OCI-LY1 (cell line): ENCODE results near the gene ABCA4.

Experiments
- H2AFZ ChIP-seq: fragments of 200-600 bp; sonication (generic), shearing (Covaris generic); 2 replicates; pipeline ENCODE4 v1.6.0; 2014; ENCODE audit warnings: antibody characterized with exemption, mild to moderate bottlenecking, low read length
- H3F3A ChIP-seq: fragments of 200-600 bp; sonication (generic), shearing (Covaris generic); 2 replicates; pipeline ENCODE4 v1.6.0; 2014; ENCODE audit warnings: mild to moderate bottlenecking, antibody characterized with exemption, low read length, moderate library complexity; ENCODE audit not compliant: insufficient read depth
- H3K27ac ChIP-seq: fragments of 200-600 bp; sonication (generic); 2 replicates; pipeline ENCODE4 v1.5.1; 2014; ENCODE audit warnings: low read length, mixed run types, mild to moderate bottlenecking, low read depth; ENCODE audit not compliant: poor library complexity, severe bottlenecking
- H3K27me3 ChIP-seq: fragments of 200-600 bp; sonication (generic); 2 replicates; pipeline ENCODE4 v1.6.0; 2014; ENCODE audit warnings: antibody characterized with exemption, mild to moderate bottlenecking, low read length, moderate library complexity; ENCODE audit not compliant: insufficient read depth
- H3K36me3 ChIP-seq: fragments of 200-600 bp; sonication (generic); 2 replicates; pipeline ENCODE4 v1.6.1; 2014; ENCODE audit warnings: mild to moderate bottlenecking, antibody characterized with exemption, low read length, moderate library complexity, mixed read lengths; ENCODE audit not compliant: insufficient read depth
- H3K4me1 ChIP-seq: fragments of 200-600 bp; sonication (generic); 2 replicates; pipeline ENCODE4 v1.5.1; 2014; ENCODE audit warnings: mild to moderate bottlenecking, low read length, moderate library complexity; ENCODE audit not compliant: insufficient read depth, severe bottlenecking
- H3K4me2 ChIP-seq: fragments of 200-600 bp; sonication (generic), shearing (Covaris generic); 2 replicates; pipeline ENCODE4 v1.6.1; 2014; ENCODE audit warnings: low read length
- H3K4me3 ChIP-seq: fragments of 200-600 bp; sonication (generic); 2 replicates; pipeline ENCODE4 v1.5.1; 2014; ENCODE audit warnings: low read length, low read depth, mild to moderate bottlenecking, mixed read lengths; ENCODE audit not compliant: poor library complexity, severe bottlenecking
- H3K79me2 ChIP-seq: fragments of 200-600 bp; shearing (Covaris generic); 2 replicates; pipeline ENCODE4 v1.6.1; 2016; ENCODE audit warnings: mixed run types, low read length, mixed read lengths; ENCODE audit not compliant: insufficient read depth
- H3K9ac ChIP-seq: fragments of 200-600 bp; sonication (generic), shearing (Covaris generic); 2 replicates; pipeline ENCODE4 v1.6.1; 2014; ENCODE audit warnings: mild to moderate bottlenecking, low read length, mixed read lengths
- H3K9me2 ChIP-seq: fragments of 200-600 bp; sonication (generic), shearing (Covaris generic); 2 replicates; pipeline ENCODE4 v1.6.1; 2014; ENCODE audit warnings: low read depth, mild to moderate bottlenecking, low read length, mixed read lengths
- H3K9me3 ChIP-seq: fragments of 200-600 bp; shearing (Covaris generic); 2 replicates; pipeline ENCODE4 v1.6.1; 2014; ENCODE audit warnings: low read length, mixed read lengths
- H4K20me1 ChIP-seq: fragments of 200-600 bp; sonication (generic), shearing (Covaris generic); 2 replicates; pipeline ENCODE4 v1.6.0; 2016; ENCODE audit warnings: mild to moderate bottlenecking, low read length; ENCODE audit not compliant: insufficient read depth
- CTCF ChIP-seq: fragments of 200-600 bp; sonication (generic), shearing (Covaris generic); IDR thresholded peaks from 2 replicates; pipeline ENCODE4 v1.5.1; 2017; ENCODE audit warnings: mild to moderate bottlenecking, antibody characterized with exemption, low read length, moderate library complexity, mixed read lengths
- EZH2 ChIP-seq: fragments of 200-600 bp; sonication (generic), shearing (Covaris generic); IDR thresholded peaks from 2 replicates; pipeline ENCODE4 v1.8.0; 2017; ENCODE audit warnings: borderline replicate concordance, mixed run types, mild to moderate bottlenecking, antibody characterized with exemption, low read length, moderate library complexity, mixed read lengths

Gene ABCA4

GRCh38 chr1:94093996-94094395 lies 27.0 kb downstream of the ABCA4 start:
- no peaks in the 10 kb centered on the region for H3K9me3 ChIP-seq
- no peaks in the 10 kb centered on the region for H3K4me1 ChIP-seq
- H3K79me2 ChIP-seq, result no peaks in the 10 kb centered on the region
- no peaks in the 10 kb centered on the region for H3K36me3 ChIP-seq
- no peak overlapping the region for H3K9ac ChIP-seq
- H3K4me2 ChIP-seq, result no peak overlapping the region
- no peaks in the 10 kb centered on the region for H3K9me2 ChIP-seq
- no peak for TF ChIP-seq CTCF
- no peak for TF ChIP-seq EZH2
- H3K4me3 ChIP-seq, result no peak overlapping the region
- no peak overlapping the region for H2AFZ ChIP-seq
- no peaks in the 10 kb centered on the region for H3F3A ChIP-seq
- no peak overlapping the region for H3K27ac ChIP-seq
- H3K27me3 ChIP-seq, result no peaks in the 10 kb centered on the region
- H4K20me1 ChIP-seq, result no peaks in the 10 kb centered on the region

DNA sequence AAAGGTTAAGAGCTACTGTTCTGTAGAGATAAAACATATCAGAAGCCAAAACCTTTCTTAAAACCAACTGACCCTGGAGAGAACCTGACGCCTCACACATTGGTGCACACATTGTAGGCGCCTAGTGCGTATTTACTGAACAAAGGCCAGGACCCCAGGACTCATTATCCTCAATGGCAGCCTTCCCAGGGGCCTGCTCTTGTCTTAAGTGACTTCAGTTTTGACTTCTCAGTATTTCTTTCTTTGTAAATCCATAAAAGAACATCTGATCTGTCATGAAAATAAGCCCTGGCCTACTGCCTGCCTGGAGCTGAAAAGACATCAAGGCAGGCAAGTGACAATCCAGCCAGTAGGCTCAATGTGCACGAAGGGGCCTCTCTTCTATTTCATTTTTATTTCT lies 27.6 kb downstream of the ABCA4 start:
- Histone ChIP-seq H3K9me2 (no peaks in the 10 kb centered on the region), H3K36me3 (no peaks in the 10 kb centered on the region), H3F3A (no peaks in the 10 kb centered on the region), H3K4me3 (no peak overlapping the region), H3K27me3 (no peaks in the 10 kb centered on the region), H3K9me3 (no peaks in the 10 kb centered on the region), H3K27ac (no peak overlapping the region), H3K79me2 (no peaks in the 10 kb centered on the region), H4K20me1 (no peaks in the 10 kb centered on the region), H3K4me1 (no peaks in the 10 kb centered on the region), H3K9ac (no peak overlapping the region), H2AFZ (no peak overlapping the region), H3K4me2 (no peak overlapping the region)
- no peak for TF ChIP-seq CTCF

- H3K79me2 ChIP-seq, result no peaks in the 10 kb centered on the region
- H2AFZ ChIP-seq, result no peak overlapping the region
- no peaks in the 10 kb centered on the region for H3K27me3 ChIP-seq
- no peaks in the 10 kb centered on the region for H3F3A ChIP-seq
- H4K20me1 ChIP-seq, result no peaks in the 10 kb centered on the region
- H3K4me1 ChIP-seq, result no peaks in the 10 kb centered on the region
- no peak for TF ChIP-seq EZH2
- TF ChIP-seq CTCF, result no peak
- no peak overlapping the region for H3K9ac ChIP-seq
- no peak overlapping the region for H3K27ac ChIP-seq
- no peaks in the 10 kb centered on the region for H3K9me2 ChIP-seq
- no peaks in the 10 kb centered on the region for H3K9me3 ChIP-seq
- H3K36me3 ChIP-seq, result no peaks in the 10 kb centered on the region
- H3K4me2 ChIP-seq, result no peak overlapping the region
- H3K4me3 ChIP-seq, result no peak overlapping the region
These were observed 28.7 kb downstream of the ABCA4 start for GRCh38 chr1:94092210-94092613.
